ENCODE results near the gene MAML2. TPM values are rescaled to one million over a fixed set of nuclear protein-coding genes. Genes with fewer than 3 reads are reported as not detected.

Gene MAML2
- total RNA-seq, 4 donors from 2014 or later, result 17.6 to 31.6 (median 25.8) TPM

DNA sequence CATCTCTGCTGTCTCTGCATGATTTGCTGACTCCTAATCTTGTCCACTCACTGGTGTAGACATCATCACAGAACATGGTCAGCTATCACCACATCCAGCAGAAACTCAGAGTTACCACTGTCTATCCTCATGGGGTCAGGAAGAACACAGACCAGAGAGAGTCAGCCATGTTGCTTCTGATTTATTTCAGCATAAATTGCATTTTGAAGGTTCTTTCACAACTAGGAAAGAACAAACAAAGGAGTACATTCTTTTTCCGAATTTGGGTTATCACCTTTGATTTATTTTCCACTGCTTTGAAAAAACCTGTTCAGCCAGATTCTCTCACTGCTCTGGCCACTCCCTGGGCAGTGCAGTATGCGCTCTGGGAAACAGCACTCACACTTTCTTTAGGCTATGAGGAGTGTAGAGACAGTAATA is 247.1 kb downstream of the MAML2 start:
- no peak overlapping the region for H3K4me3 ChIP-seq (ENCODE audit: low read depth, poor library complexity, severe bottlenecking)
- 40 to 52% methylated on average over 2 of the region's 2 CpGs for WGBS, 2 donors
- intact Hi-C loops (cut with DNase I; ENCODE audit: low total_unique reads), result no loop called here
- no peak for DNase-seq (ENCODE audit: low spot score in 2 of 2)
- TF ChIP-seq POLR2A (IDR thresholded peaks at IDR 0.05), result no peak
- TF ChIP-seq, protein P1, sequence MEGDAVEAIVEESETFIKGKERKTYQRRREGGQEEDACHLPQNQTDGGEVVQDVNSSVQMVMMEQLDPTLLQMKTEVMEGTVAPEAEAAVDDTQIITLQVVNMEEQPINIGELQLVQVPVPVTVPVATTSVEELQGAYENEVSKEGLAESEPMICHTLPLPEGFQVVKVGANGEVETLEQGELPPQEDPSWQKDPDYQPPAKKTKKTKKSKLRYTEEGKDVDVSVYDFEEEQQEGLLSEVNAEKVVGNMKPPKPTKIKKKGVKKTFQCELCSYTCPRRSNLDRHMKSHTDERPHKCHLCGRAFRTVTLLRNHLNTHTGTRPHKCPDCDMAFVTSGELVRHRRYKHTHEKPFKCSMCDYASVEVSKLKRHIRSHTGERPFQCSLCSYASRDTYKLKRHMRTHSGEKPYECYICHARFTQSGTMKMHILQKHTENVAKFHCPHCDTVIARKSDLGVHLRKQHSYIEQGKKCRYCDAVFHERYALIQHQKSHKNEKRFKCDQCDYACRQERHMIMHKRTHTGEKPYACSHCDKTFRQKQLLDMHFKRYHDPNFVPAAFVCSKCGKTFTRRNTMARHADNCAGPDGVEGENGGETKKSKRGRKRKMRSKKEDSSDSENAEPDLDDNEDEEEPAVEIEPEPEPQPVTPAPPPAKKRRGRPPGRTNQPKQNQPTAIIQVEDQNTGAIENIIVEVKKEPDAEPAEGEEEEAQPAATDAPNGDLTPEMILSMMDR (IDR thresholded peaks at IDR 0.05), result no peak

DNA sequence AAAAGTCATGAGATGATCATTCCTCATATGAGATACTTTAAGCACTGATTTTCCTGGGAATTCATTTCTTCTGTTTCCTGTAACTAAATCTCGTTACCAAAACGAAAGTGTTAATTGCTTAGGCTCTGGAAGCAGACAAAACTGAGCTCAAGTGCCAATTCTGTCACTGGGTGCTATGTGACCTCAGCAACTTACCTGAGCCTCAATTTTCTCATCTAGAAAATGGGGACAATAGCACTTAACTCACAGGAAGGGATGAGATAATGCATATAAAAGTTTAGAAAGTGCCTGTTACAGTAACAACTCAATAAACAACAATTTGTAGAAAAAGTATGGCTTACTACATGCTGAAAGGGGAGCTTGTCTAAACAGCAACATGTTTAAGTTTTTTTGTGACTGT is 248.8 kb downstream of the MAML2 start:
- 49 to 58% methylated on average over 2 of the region's 2 CpGs for WGBS, 2 donors
- no peak for DNase-seq (ENCODE audit: low spot score in 2 of 2)
- no peak overlapping the region for H3K4me3 ChIP-seq (ENCODE audit: low read depth, poor library complexity, severe bottlenecking)

DNA sequence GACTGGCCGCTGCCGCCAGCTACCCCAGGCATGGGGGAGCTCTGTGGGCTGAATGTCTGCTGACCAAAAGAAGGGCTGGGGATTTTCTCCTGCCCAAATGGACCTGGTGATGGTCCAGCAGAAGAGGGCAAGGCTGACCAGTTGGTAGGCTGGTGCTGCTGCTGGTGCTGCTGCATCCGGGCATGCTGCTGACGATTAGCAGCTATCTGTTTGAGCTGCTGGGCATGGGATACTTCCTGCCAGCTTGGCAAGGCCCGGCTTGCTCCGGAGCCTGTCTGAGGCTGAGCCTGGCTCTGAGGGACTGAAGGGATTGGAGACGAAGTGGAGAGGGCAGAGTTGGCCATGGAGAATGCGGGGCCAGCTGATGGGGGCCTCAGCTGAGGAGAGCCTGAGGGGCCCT is 250.5 kb downstream of the MAML2 start:
- WGBS, 2 donors, result 86 to 88% methylated on average over 8 of the region's 8 CpGs
- TF ChIP-seq, protein P1 (IDR thresholded peaks at IDR 0.05), result no peak
- TF ChIP-seq POLR2A (IDR thresholded peaks at IDR 0.05), result no peak
- H3K4me3 ChIP-seq (ENCODE audit: low read depth, poor library complexity, severe bottlenecking), result no peak overlapping the region
- DNase-seq (ENCODE audit: low spot score in 2 of 2), result no peak
- intact Hi-C loops (cut with DNase I; ENCODE audit: low total_unique reads), result no loop called here

More for the DNA sequence above, 248.8 kb downstream of the MAML2 start:
- intact Hi-C loops (cut with DNase I; ENCODE audit: low total_unique reads), result no loop called here
- TF ChIP-seq, protein P1 (IDR thresholded peaks at IDR 0.05), result no peak

DNA sequence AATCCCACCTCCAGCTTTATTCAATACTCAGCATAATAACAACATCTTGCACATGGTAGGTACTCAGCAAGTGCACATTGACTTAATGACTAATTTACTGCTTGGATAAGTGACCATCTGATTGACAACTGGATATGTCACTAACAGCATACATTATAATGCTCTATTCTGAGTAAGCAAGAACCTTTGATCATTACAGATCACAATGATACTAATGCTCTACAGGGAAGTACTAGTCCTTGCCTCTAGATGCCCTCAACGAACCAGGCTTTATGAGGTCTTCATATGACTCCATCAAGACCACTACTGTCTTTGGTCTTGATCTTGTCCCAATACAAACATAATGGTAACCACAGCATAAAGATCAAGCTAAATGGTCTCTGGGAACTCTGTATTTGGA is 251.5 kb downstream of the MAML2 start:
- 59 to 83% methylated on average over 1 of the region's 1 CpG for WGBS, 2 donors
- no peak for DNase-seq (ENCODE audit: low spot score in 2 of 2)
- intact Hi-C loops (cut with DNase I; ENCODE audit: low total_unique reads), result no loop called here
- H3K4me3 ChIP-seq (ENCODE audit: low read depth, poor library complexity, severe bottlenecking), result no peak overlapping the region
- no peak for TF ChIP-seq POLR2A (IDR thresholded peaks at IDR 0.05)
- TF ChIP-seq, protein P1 (IDR thresholded peaks at IDR 0.05), result no peak

DNA sequence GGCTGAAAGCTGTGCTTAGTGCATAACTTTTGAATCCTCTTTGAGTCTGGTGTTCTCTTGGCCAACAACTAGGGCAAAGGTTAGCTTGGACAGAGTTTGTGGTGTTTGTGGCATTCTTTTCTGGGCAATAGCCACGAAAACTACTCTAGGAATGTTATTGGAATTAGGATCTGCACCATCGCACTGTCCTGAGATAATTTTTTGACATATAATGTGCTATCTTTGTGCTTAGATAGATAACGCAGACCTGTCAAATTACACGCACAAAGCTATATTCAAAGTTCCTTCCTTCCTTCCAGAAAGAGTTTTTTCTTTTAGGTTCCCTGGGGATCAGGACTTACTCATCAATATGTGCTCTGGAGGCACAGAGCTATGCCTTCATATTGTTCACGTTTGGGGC is 252.3 kb downstream of the MAML2 start:
- 66 to 77% methylated on average over 5 of the region's 5 CpGs for WGBS, 2 donors
- TF ChIP-seq POLR2A (IDR thresholded peaks at IDR 0.05), result no peak
- TF ChIP-seq, protein P1 (IDR thresholded peaks at IDR 0.05), result no peak
- intact Hi-C loops (cut with DNase I; ENCODE audit: low total_unique reads), result no loop called here

DNA sequence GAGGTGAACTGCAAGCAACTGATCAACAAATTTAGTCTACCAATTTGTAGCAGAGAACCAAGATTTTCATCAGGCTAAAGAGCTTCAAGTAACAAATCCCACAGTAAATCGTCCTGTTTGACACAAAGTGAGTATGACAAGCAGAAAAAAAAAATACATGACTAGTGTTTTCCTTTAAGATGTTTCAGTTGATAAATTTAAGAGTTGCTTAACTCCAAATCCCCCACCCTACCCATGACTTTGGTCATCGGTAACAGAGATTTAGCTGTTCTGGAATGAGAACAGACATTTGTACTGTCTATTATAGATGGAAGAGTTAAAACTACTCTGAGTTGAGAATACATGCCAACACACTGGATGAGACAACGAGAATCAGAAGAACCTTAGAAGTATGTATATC is 254.1 kb downstream of the MAML2 start:
- no peak overlapping the region for H3K4me3 ChIP-seq (ENCODE audit: low read depth, poor library complexity, severe bottlenecking)
- WGBS, 2 donors, result 65 to 67% methylated on average over 3 of the region's 3 CpGs
- TF ChIP-seq, protein P1 (IDR thresholded peaks at IDR 0.05), result no peak
- no peak for TF ChIP-seq POLR2A (IDR thresholded peaks at IDR 0.05)
- intact Hi-C loops (cut with DNase I; ENCODE audit: low total_unique reads), result no loop called here
- no peak for DNase-seq (ENCODE audit: low spot score in 2 of 2)

More for the DNA sequence above, 252.3 kb downstream of the MAML2 start:
- H3K4me3 ChIP-seq (ENCODE audit: low read depth, poor library complexity, severe bottlenecking), result no peak overlapping the region
- DNase-seq (ENCODE audit: low spot score in 2 of 2), result no peak
